ENCODE measurements around the gene PPP2R3C. TPM values are rescaled to one million over a fixed set of nuclear protein-coding genes. Genes with fewer than 3 reads are reported as not detected.
A peak's percentile ranks its signal among the peaks of the same experiment; 100 is the strongest.

Gene PPP2R3C
- total and polyA plus RNA-seq, 2 experiments from 2014 or later, result 25.7 to 41.2 TPM

DNA sequence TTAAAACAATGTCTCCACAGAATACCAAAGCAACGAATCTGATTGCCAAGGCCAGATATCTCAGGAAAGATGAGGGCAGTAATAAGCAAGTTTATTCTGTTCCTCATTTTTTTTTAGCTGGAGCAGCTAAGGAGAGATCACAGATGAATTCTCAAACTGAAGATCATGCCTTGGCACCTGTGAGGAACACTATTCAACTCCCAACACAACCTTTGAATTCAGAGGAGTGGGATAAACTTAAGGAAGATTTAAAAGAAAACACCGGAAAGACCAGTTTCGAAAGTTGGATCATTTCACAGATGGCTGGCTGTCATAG is 1.6 kb upstream of the PPP2R3C start:
- Histone ChIP-seq H3K4me2 (ENCODE audit: unreplicated experiment) (peak overlapping the region; percentile 97), H3K36me3 (ENCODE audit: low read depth) (0 out of 2 replicates have a peak, but pooled peaks cover 7% of the 10 kb centered on the region), H2AFZ (peak overlapping the region; percentile 97), H3K79me2 (ENCODE audit: insufficient read depth) (peaks cover 65% of the 10 kb centered on the region), H3K9me3 (ENCODE audit: low read depth) (no peaks in the 10 kb centered on the region), H3K9me2 (ENCODE audit: insufficient read depth) (no peaks in the 10 kb centered on the region), H4K20me1 (ENCODE audit: insufficient read depth) (no peaks in the 10 kb centered on the region), H3K4me1 (ENCODE audit: insufficient read depth) (peaks cover 12% of the 10 kb centered on the region; the same call in 1 of the 2 replicates), H3K4me3 (peak overlapping the region; percentile 80), H3K27ac (peak overlapping the region; percentile 93), H3K27me3 (replicated peaks; ENCODE audit: insufficient read depth) (no peaks in the 10 kb centered on the region), H3K9ac (peak overlapping the region; percentile 92), H3F3A (ENCODE audit: insufficient read depth) (peaks cover 13% of the 10 kb centered on the region; the same call in 1 of the 2 replicates)
- DNase-seq, result peak; percentile 18
- no peak for TF ChIP-seq EZH2 (IDR thresholded peaks at IDR 0.05; ENCODE audit: insufficient read depth, poor library complexity, severe bottlenecking)
- no peak for TF ChIP-seq EZH2phosphoT487 (IDR thresholded peaks at IDR 0.05; ENCODE audit: insufficient read depth, low read depth)
- WGBS, 2 experiments (ENCODE audit: low coverage in 1 of 2, low lambda C conversion rate in 2 of 2, missing lambda C conversion rate in 2 of 2), result 30 to 40% methylated on average over 3 of the region's 3 CpGs
- in situ Hi-C loops (cut with MboI), result no loop called here

DNA sequence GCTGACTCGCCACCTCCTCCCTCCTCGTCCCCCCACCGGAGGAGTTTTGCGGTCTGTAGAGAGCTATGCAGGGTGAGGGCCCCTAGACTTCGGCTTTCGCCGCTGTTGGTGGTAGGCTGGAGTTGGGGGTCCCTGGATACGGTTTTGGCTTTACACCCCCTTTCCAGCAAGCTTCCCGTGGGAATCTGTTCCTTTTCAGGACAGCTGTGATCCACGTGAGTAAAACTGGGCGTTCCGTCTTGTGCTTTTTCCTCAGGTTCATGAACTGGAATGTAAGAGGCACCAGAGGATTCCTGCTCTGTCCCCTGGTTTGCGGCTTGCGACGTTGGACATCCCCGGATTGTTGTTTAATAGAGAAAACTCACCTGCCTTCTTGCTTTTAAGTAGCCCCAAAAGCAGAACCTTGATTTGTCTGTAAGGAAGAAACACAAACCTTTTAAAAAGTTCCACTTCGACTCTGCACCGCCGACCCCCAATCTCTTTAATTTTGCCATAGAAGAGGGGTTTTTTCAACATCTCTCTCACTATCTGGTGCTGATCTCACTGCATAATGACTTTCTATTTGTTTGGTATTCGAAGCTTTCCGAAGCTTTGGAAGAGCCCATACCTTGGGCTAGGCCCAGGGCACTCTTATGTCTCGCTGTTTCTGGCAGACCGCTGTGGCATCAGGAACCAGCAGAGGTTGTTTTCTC is 1.1 kb upstream of the PPP2R3C start:
- in situ Hi-C loops (cut with MboI), result no loop called here
- Histone ChIP-seq H3K9me3 (ENCODE audit: low read depth) (no peaks in the 10 kb centered on the region), H3K27ac (peak overlapping the region; percentile 93), H2AFZ (peak overlapping the region; percentile 97), H3K4me1 (ENCODE audit: insufficient read depth) (peaks cover 12% of the 10 kb centered on the region; the same call in 1 of the 2 replicates), H3K9ac (peak overlapping the region; percentile 92), H3K79me2 (ENCODE audit: insufficient read depth) (peaks cover 64% of the 10 kb centered on the region), H3K4me3 (peak overlapping the region; percentile 80), H3K9me2 (ENCODE audit: insufficient read depth) (no peaks in the 10 kb centered on the region), H3K36me3 (ENCODE audit: low read depth) (0 out of 2 replicates have a peak, but pooled peaks cover 4% of the 10 kb centered on the region), H3F3A (ENCODE audit: insufficient read depth) (peaks cover 13% of the 10 kb centered on the region; the same call in 1 of the 2 replicates), H3K27me3 (replicated peaks; ENCODE audit: insufficient read depth) (no peaks in the 10 kb centered on the region), H4K20me1 (ENCODE audit: insufficient read depth) (no peaks in the 10 kb centered on the region), H3K4me2 (ENCODE audit: unreplicated experiment) (peak overlapping the region; percentile 97)
- DNase-seq, result peak; percentile 71
- 1 to 2% methylated on average over 23 of the region's 23 CpGs for WGBS, 2 experiments (ENCODE audit: low coverage in 1 of 2, low lambda C conversion rate in 2 of 2, missing lambda C conversion rate in 2 of 2)
- TF ChIP-seq EZH2phosphoT487 (IDR thresholded peaks at IDR 0.05; ENCODE audit: insufficient read depth, low read depth) (no peak), EZH2 (IDR thresholded peaks at IDR 0.05; ENCODE audit: insufficient read depth, poor library complexity, severe bottlenecking) (no peak)

DNA sequence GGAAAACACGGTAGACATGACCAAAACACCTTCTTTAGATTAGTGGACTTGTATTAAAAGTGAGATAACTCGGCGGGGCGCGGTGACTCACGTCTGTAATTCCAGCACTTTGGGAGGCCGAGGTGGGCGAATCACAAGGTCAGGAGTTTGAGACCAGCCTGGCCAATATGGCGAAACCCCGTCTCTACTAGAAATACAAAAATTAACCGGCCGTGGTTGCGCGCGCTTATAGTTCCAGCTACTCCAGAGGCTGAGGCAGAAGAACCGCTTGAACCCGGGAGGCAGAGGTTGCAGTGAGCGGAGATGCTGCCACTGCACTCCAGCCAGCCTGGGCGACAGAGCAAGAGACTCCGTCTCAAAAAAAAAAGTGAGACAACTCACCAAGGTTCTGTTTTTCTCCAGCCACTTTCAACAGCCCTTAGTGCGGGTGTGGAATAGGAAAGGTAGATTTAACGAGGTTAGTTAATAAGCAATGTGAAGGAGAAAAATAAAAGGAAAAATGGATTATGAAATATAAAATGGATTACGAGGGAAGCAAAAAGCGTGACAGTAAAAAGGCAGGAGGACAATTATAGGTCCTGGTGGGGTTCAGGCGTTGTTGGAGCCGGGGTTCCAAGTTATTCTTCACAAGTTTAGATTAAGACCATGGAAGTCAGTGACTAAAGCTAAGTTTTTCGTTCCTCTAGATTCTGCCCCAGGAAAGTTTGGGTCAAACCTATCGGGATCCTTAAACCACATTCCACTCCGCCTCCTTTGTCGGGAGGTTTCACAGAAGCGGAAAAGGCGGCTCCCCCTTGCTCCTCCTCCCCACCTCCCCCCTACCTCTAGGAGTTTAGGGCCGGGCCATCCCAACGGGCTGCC is 534 bp downstream of the PPP2R3C start:
- peak overlapping the region; percentile 80 for H3K4me3 ChIP-seq
- in situ Hi-C loops (cut with MboI), result no loop called here
- DNase-seq, result peak; percentile 51
- no peaks in the 10 kb centered on the region for H3K36me3 ChIP-seq (ENCODE audit: low read depth)
- no peaks in the 10 kb centered on the region for H4K20me1 ChIP-seq (ENCODE audit: insufficient read depth)
- 7 to 11% methylated on average over 29 to 34 of the region's 34 CpGs for WGBS, 2 experiments (ENCODE audit: low coverage in 1 of 2, low lambda C conversion rate in 2 of 2, missing lambda C conversion rate in 2 of 2)
- no peaks in the 10 kb centered on the region for H3K9me3 ChIP-seq (ENCODE audit: low read depth)
- peak overlapping the region; percentile 92 for H3K9ac ChIP-seq
- TF ChIP-seq EZH2 (IDR thresholded peaks at IDR 0.05; ENCODE audit: insufficient read depth, poor library complexity, severe bottlenecking), result no peak
- no peak for TF ChIP-seq EZH2phosphoT487 (IDR thresholded peaks at IDR 0.05; ENCODE audit: insufficient read depth, low read depth)
- peak overlapping the region; percentile 97 for H3K4me2 ChIP-seq (ENCODE audit: unreplicated experiment)
- H3K27me3 ChIP-seq (replicated peaks; ENCODE audit: insufficient read depth), result no peaks in the 10 kb centered on the region
- H3K79me2 ChIP-seq (ENCODE audit: insufficient read depth), result peaks cover 74% of the 10 kb centered on the region
- peaks cover 13% of the 10 kb centered on the region; the same call in 1 of the 2 replicates for H3F3A ChIP-seq (ENCODE audit: insufficient read depth)
- H3K27ac ChIP-seq, result peak overlapping the region; percentile 93
- H2AFZ ChIP-seq, result peak overlapping the region; percentile 97
- H3K4me1 ChIP-seq (ENCODE audit: insufficient read depth), result peaks cover 12% of the 10 kb centered on the region; the same call in 1 of the 2 replicates
- no peaks in the 10 kb centered on the region for H3K9me2 ChIP-seq (ENCODE audit: insufficient read depth)

DNA sequence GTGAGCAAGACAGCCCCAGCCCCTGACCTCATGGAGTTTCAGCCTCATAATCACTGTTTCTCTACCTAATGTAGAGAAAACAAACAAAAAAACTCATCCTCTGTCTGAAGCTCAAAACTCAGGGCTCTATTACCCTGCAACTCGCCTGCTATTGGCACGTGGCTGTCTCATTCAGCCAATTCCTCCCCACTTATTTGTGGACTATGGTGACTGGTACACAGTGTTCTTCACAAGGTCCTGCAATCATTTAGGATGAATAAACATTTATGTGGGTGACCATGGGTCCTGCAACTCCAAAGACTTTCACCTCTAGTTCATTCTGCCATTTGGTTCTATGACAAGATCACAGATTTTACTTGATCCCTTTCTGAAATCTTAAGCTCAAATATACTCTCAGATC is 4.7 kb downstream of the PPP2R3C start:
- in situ Hi-C loops (cut with MboI), result no loop called here
- 88 to 90% methylated on average over 2 of the region's 2 CpGs for WGBS, 2 experiments (ENCODE audit: low coverage in 1 of 2, low lambda C conversion rate in 2 of 2, missing lambda C conversion rate in 2 of 2)
- H3K4me3 ChIP-seq, result no peak overlapping the region

More for the DNA sequence above, 4.7 kb downstream of the PPP2R3C start:
- H3K9ac ChIP-seq, result no peak overlapping the region
- 0 out of 2 replicates have a peak, but pooled peaks cover 8% of the 10 kb centered on the region for H3K4me1 ChIP-seq (ENCODE audit: insufficient read depth)
- H3K27ac ChIP-seq, result no peak overlapping the region
- no peak for DNase-seq
- H3K79me2 ChIP-seq (ENCODE audit: insufficient read depth), result peaks cover 72% of the 10 kb centered on the region
- H3K9me3 ChIP-seq (ENCODE audit: low read depth), result no peaks in the 10 kb centered on the region
- H3K36me3 ChIP-seq (ENCODE audit: low read depth), result peaks cover 18% of the 10 kb centered on the region; the same call in 1 of the 2 replicates
- no peaks in the 10 kb centered on the region for H3K27me3 ChIP-seq (replicated peaks; ENCODE audit: insufficient read depth)
- 0 out of 2 replicates have a peak, but pooled peaks cover 4% of the 10 kb centered on the region for H3F3A ChIP-seq (ENCODE audit: insufficient read depth)
- no peak overlapping the region for H2AFZ ChIP-seq
- H3K9me2 ChIP-seq (ENCODE audit: insufficient read depth), result no peaks in the 10 kb centered on the region
- TF ChIP-seq EZH2 (IDR thresholded peaks at IDR 0.05; ENCODE audit: insufficient read depth, poor library complexity, severe bottlenecking) (no peak), EZH2phosphoT487 (IDR thresholded peaks at IDR 0.05; ENCODE audit: insufficient read depth, low read depth) (no peak)
- no peak overlapping the region for H3K4me2 ChIP-seq (ENCODE audit: unreplicated experiment)
- no peaks in the 10 kb centered on the region for H4K20me1 ChIP-seq (ENCODE audit: insufficient read depth)
